GM18907 (cell line): ENCODE measurements around the gene TBCEL.

Experiments used
- ATAC-seq: cut with Tn5 transposase; IDR thresholded peaks from one replicate; pipeline ENCODE4 v1.9.1; 2021; ENCODE audit warnings: mild to moderate bottlenecking, moderate library complexity; ENCODE audit not compliant: unreplicated experiment

Gene TBCEL

GRCh38 chr11:121058941-121059340 lies 35.0 kb downstream of the TBCEL start:
- no peak for ATAC-seq

DNA sequence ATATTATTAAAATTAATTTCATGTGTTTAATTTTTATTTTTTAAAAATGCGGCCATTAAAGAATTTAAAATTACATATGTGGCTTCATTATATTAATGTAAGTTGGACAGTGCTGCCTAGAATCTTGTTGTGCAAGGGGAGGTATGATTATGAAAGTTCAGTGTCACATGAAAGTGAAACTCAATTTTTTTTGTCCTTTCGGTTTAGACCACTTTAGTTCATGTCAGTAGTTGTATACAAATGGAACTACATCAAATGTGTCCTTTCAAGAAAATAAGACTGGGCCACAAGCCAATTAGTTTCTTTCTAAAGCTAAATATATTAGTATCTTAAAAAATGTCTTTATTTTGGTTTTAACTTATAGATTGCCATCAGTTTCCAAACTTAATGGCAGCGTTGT lies 35.7 kb downstream of the TBCEL start:
- ATAC-seq: peak; percentile 96

- ATAC-seq: no peak
Observed at GRCh38 chr11:121063728-121064127, 39.8 kb downstream of the TBCEL start.

DNA sequence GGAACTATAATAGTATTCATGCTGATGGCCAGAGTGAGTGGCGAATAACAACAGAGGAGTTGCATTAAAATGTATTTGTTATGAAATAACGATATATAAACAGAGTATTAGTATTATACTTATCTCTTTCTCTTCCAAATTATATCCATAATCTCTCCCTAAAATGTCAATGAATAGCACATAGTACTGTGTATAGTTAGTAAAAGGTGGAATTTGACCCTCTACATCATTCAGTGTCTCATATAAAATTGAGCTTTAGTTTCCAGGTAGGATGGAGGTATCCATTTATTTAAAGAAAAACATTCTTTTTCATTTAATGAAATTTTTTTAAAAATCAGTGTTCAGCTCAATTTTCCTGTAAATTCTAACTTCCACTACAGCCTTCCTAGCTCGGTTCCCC lies 42.7 kb downstream of the TBCEL start:
- no peak for ATAC-seq

DNA sequence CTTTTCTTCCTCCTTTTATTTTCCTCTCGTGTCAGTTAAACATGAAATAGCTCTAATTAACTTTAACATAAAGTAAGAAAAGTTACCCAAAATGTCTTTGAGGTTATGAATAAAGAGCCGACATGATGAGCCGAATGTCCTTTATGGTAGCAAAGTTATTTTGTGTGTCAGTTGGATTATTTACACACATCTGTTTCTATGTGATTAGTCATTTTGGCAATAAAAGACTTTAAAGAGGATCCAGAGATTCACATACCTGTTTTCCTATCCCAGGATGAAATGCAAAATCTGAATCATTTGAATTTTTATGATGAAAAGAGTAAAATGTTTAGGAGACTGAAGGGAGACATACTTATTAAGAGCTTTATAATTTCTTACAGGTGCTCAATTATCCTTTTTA lies 43.1 kb downstream of the TBCEL start:
- no peak for ATAC-seq

GRCh38 chr11:121067453-121067852 lies 43.6 kb downstream of the TBCEL start:
- no peak for ATAC-seq

GRCh38 chr11:121067962-121068647 lies 44.2 kb downstream of the TBCEL start:
- ATAC-seq: no peak

- no peak for ATAC-seq
Observed at GRCh38 chr11:121068787-121069186, 44.9 kb downstream of the TBCEL start.

DNA sequence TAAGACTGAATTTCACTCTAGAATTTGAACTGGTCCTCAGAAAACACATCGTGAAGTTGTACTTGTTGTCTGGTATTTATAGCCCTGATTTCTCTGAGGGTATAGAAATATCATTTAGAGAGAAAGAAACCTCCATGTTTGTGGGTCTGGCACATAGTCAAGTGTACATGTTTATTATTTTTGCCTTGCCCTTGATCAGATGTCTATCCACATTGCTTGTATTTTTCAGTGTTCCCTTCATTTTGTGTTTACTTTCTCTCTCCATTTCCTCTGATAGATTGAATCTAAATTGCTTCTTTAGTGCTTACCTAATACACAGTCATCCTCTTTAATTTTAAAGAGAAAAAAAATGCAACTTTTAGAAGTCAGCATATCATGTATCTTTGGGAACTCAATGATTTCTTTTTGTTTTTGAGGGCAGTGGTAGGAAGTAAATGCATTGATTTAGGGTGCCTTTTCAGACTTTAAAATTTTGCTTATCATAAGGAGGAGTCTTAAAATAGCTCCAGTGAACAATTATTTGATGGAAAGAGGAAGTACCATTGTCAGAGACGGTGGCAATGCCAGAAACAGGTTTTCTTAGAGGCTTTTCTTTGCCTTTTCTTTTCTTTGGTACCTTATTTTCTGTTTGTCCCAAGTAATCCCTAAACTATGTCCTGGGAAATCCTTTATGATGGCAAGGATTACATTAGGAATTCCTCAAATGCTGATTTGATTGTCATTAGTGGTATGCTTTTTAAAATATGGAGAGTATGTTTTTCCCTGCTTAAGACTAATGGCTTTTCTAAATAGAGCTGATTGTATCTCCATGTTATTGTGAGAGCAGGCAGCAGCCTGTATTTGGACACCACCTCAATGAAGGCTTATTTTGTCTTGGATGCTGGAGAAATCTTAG lies 47.3 kb downstream of the TBCEL start:
- ATAC-seq: no peak

DNA sequence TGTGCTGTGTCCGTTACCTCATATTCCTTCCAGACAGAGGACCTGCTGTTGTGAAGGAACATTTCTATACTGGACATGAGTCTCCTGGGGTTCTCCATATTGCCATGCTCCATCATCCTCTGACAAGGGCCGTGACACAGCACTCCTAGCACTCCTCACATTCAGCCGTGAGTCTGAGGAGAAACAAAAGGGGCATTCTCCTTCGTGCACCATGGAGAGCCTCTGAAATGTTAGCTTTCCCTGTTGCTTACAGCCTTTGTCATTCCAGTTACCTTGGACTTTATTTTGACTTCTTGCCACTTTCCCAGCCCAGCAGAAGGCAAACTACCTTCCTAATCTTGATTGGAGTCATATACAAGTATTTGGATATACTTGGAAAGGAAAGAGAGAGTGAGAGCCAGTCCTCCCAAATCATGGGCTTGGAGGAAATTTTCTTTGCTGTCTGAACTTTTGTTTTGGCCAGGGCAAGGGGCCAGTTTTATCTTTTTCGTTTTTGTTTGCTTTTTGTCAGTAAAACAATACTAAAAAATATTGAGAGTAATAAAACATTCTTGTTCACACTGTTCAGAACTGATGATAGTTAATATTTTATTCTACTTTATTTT lies 48.0 kb downstream of the TBCEL start:
- ATAC-seq: no peak

DNA sequence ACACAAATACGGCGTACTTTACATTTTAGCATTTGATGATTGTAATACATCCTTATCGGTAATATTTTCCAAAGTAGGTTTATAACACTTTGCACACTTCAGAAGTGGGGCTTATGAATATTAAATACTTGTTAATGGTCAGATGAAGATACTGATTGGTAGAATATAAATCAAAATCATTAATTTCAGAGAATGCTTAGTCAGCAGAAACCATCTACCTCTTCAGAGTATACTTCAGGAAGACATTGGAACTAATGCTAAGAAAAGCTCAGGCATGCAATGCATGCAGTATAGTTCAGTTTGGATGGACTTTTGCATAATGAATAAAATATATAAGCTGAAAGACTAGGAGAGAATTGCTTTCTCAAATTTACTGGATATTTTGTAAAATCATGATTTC lies 57.4 kb downstream of the TBCEL start:
- ATAC-seq: no peak

DNA sequence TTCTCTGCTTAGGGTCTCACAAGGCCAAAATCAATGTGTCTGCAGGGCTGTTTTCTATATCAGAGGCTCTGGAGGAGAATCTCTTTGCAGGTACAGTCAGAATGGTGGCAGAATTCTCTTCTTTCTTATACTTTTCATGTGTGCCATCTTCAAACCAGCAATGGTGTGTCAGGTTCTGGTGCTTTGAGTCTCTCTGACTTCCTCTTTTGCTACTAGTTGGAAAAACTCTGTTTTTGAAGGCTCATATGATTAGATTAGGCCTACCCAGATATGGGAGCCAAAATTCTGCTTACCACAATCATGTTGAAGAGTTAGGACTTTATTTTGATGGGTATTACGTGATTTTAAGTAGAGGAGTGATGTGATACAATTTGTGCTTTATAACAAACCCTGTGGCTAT lies 58.3 kb downstream of the TBCEL start:
- no peak for ATAC-seq

DNA sequence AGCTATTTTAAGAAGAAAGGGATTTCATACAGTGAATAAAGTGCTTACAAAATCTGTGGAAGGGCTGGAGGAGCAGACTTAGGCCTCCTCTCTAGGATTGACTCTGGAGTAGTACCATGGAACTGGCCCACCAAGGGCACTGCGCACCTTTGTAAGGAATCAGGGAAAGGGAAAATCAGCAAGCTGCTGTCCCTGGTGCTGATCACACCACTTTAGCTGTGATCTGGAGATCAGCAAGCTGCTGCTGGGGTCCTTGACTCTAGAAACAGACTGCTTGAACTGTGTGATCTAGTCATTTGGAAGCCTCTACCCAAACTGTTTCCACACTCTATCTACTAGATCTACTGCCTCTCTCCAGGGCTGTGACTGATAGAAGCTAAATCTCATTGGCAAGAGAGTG lies 58.8 kb downstream of the TBCEL start:
- no peak for ATAC-seq

- ATAC-seq: no peak
Observed at GRCh38 chr11:121086866-121087265, 63.0 kb downstream of the TBCEL start.

- ATAC-seq: no peak
Observed at GRCh38 chr11:121089566-121089965, 65.7 kb downstream of the TBCEL start.

DNA sequence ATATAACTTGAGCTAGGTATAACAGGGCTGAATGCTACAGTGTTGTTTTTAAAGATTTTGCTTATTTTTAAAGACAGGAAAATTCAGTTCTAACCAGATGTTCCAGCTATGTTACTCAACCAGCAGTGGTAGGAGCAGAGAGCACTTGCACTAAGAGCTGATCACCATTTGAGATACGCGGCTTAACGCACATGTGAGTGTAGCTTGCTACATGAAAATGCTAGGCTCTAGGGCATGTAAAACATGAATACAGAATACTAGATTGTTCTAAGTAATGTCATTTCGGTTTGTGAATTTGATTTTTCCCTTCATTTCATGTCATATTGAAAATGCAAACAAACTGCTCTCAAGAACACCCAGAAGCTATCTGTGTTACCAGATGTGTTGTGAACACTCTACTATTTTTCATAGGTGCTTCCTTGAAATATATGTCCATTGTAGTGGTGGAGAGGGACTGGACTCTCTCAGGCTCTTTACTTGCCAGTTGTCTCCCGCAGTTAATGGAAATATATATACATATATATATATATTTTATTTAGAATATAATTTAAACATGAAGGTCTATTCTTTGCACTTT lies 66.3 kb downstream of the TBCEL start:
- no peak for ATAC-seq

GRCh38 chr11:121091492-121092152 lies 67.7 kb downstream of the TBCEL start:
- ATAC-seq: no peak

DNA sequence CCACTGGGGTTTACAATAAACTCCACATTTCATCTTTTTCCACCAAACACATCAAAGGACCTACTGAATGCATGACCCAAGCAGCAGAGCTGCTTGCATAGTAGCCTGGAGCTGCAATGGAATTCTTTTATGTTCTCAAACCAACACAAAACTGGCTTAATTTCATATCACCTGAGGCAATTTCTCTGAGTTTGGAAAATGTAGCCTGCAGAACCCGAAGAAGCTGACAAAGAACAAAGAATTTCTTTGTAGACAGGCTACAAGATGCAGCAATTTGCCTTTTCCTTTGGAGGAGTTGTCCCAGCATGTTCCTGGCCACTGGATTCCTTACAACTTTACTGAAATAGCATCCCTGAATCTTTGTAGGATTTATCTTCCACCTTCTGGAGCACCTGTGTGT lies 71.7 kb downstream of the TBCEL start:
- no peak for ATAC-seq

GRCh38 chr11:121099364-121099763 lies 75.5 kb downstream of the TBCEL start:
- ATAC-seq: no peak

GRCh38 chr11:121099885-121100284 lies 76.0 kb downstream of the TBCEL start:
- no peak for ATAC-seq

DNA sequence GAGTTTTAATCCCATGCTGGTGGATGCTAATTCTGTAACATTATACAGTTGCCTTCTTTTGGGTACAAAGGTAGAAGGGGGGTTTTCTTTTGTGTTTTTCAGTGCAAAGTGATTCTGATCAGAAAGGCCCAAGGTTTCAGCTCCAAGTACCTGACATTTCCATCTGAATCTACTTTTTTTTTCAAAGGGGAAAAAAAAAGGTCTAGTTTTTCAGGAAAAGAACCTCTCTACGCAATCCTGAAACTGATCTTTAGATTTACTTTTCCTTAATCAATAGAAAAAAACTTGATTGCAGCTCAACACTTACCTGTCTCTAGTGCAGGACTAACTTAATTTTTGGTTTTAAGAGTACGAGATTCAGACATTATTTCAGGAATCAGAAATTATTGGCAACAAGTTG lies 77.0 kb downstream of the TBCEL start, which contains the start of gene TECTA:
TECTA (plus strand) TSS at position 301 of the 400 bp plus-strand sequence. CDS start 1,423 bp downstream, outside the sequence.
- no peak for ATAC-seq
